Glutamatergic neuron (in vitro differentiated cells): ENCODE results near the gene KIAA1217. TPM values are rescaled to one million over a fixed set of nuclear protein-coding genes. Genes with fewer than 3 reads are reported as not detected.

ENCODE experiments used
- DNase-seq: peaks from one replicate; pipeline ENCODE4 v3.0.0; 2022
- H3K27ac Mint-ChIP-seq: one replicate; pipeline ENCODE4 v1.8.0; 2020; ENCODE audit warnings: mild to moderate bottlenecking, mixed read lengths, inconsistent platforms; ENCODE audit not compliant: unreplicated experiment
- H3K27me3 Mint-ChIP-seq: one replicate; pipeline ENCODE4 v1.8.0; 2020; ENCODE audit warnings: mild to moderate bottlenecking, moderate library complexity, mixed read lengths, inconsistent platforms; ENCODE audit not compliant: unreplicated experiment
- H3K36me3 Mint-ChIP-seq: one replicate; pipeline ENCODE4 v1.8.0; 2020; ENCODE audit warnings: mild to moderate bottlenecking, mixed read lengths, inconsistent platforms; ENCODE audit not compliant: unreplicated experiment
- H3K4me1 Mint-ChIP-seq: one replicate; pipeline ENCODE4 v1.8.0; 2020; ENCODE audit warnings: mild to moderate bottlenecking, low read depth, mixed read lengths, inconsistent platforms; ENCODE audit not compliant: unreplicated experiment
- H3K4me3 Mint-ChIP-seq: one replicate; pipeline ENCODE4 v1.8.0; 2020; ENCODE audit warnings: mild to moderate bottlenecking, mixed read lengths, inconsistent platforms; ENCODE audit not compliant: unreplicated experiment
- H3K9me3 Mint-ChIP-seq: one replicate; pipeline ENCODE4 v1.8.0; 2020; ENCODE audit warnings: mild to moderate bottlenecking, moderate library complexity, mixed read lengths, inconsistent platforms; ENCODE audit not compliant: unreplicated experiment
- CTCF ChIP-seq: fragments of 200-600 bp; sonication (generic); IDR thresholded peaks from one replicate; pipeline ENCODE4 v1.5.0; 2021; ENCODE audit not compliant: partially characterized antibody, unreplicated experiment
- total RNA-seq: library from RNA; stranded (reverse); fragmentation: NEBNext Ultra II Directional; extraction: Animal tissue kit (Norgen Biotek cat#: 25700); gene quantifications from one replicate; pipeline ENCODE4 v1.2.1, GENCODE V29; 2021; ENCODE audit not compliant: unreplicated experiment

Gene KIAA1217
- total RNA-seq, 1 donor from 2014 or later = 4.4 TPM

GRCh38 chr10:24207341-24207740 lies 1.6 kb upstream of the KIAA1217 start:
- no peak for TF ChIP-seq CTCF
- no peaks in the 10 kb centered on the region for H3K36me3 Mint-ChIP-seq
- H3K27me3 Mint-ChIP-seq = no peaks in the 10 kb centered on the region
- peaks cover 13% of the 10 kb centered on the region for H3K4me1 Mint-ChIP-seq
- no peaks in the 10 kb centered on the region for H3K9me3 Mint-ChIP-seq
- no peak overlapping the region for H3K4me3 Mint-ChIP-seq
- peak overlapping the region; percentile 7 for H3K27ac Mint-ChIP-seq
- DNase-seq = no peak

DNA sequence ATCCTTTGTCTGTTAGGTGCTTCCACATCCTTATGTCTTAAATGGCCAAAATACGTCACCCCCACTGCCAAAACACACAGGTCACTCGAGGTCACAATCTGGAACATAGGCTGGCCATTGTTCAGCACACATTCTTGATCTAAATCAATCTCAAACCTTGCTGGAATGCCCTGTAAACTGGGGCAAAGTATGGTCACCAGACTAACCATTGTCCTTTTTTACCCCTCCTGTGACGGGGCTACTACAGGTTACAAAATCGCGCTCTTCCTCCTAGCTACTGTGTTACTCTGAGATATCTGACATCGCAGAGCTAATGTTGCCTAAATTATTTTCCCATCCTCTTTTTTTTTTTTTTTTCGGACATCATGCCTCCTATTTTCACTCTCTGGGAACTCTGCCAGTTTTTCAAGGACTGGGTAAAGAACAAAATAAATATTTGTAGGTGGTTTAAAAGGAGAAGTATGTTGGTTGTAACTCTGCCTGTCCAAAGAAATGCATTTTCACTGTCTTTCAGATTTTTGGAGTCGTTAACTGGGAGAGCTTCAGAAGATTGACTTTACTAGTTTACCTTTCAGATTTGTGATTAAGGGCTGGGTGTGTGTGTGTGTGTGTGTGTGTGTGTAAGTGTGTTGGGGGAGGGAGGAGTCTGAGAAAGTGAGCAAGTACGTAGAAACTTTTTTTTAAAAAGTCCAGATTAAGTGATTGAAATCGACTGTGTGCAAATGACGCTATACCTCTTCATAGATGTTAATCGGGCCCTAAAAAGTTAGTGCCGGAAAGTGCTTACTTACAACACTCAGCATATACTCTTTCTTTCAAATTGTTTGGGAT lies 942 bp upstream of the KIAA1217 start:
- Mint-ChIP-seq H3K36me3 (no peaks in the 10 kb centered on the region), H3K9me3 (no peaks in the 10 kb centered on the region), H3K27me3 (no peaks in the 10 kb centered on the region), H3K27ac (peak overlapping the region; percentile 4), H3K4me3 (peak overlapping the region; percentile 75), H3K4me1 (peaks cover 13% of the 10 kb centered on the region)
- TF ChIP-seq CTCF = no peak
- DNase-seq = no peak

DNA sequence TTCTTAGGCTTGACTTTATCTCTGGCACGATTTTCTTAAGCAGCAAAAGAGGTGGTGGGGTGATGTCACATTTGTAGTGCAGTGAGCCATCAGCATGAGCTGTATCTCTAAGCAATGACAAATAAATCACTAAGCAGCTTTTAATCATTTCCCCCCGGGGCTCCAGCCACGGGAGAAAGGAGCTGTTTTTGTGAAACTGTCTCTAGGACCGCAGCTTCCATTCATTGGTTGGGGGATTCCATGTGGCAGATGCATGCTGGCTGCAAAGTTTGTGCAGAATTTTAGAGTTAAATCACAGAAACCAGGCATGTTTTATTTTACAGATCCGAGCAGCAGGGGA lies 464 bp downstream of the KIAA1217 start:
- Mint-ChIP-seq H3K36me3 (no peaks in the 10 kb centered on the region), H3K4me1 (peaks cover 11% of the 10 kb centered on the region), H3K27ac (peak overlapping the region; percentile 59), H3K27me3 (no peaks in the 10 kb centered on the region), H3K9me3 (peaks cover 3% of the 10 kb centered on the region), H3K4me3 (peak overlapping the region; percentile 87)
- no peak for TF ChIP-seq CTCF
- peak; percentile 40 for DNase-seq

GRCh38 chr10:24209946-24210491 lies 1.1 kb downstream of the KIAA1217 start:
- H3K27ac Mint-ChIP-seq = peak overlapping the region; percentile 76
- H3K9me3 Mint-ChIP-seq = peaks cover 3% of the 10 kb centered on the region
- DNase-seq = no peak
- no peaks in the 10 kb centered on the region for H3K36me3 Mint-ChIP-seq
- H3K4me1 Mint-ChIP-seq = peaks cover 11% of the 10 kb centered on the region
- TF ChIP-seq CTCF = no peak
- peak overlapping the region; percentile 87 for H3K4me3 Mint-ChIP-seq
- H3K27me3 Mint-ChIP-seq = no peaks in the 10 kb centered on the region

DNA sequence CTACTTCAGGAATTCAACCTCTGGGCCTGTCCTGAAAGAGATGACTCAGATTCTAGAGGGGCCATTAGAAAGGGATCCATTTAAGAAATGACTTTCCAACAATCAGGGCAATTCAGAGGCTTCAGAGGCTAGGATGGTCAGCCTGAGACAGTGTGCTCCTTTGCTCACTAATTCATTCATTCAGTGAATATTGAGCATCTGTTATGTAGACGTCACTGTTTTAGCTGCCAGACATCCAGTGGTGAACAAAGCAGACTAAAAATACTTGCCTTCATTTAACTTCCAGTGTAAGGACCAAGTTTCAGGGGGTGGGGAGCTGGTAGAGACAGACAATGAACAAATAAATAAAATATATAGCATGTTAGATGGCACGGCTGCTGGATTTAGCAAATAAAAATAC lies 1.6 kb downstream of the KIAA1217 start:
- no peaks in the 10 kb centered on the region for H3K27me3 Mint-ChIP-seq
- no peak for TF ChIP-seq CTCF
- no peaks in the 10 kb centered on the region for H3K36me3 Mint-ChIP-seq
- peaks cover 3% of the 10 kb centered on the region for H3K9me3 Mint-ChIP-seq
- no peak overlapping the region for H3K4me3 Mint-ChIP-seq
- peaks cover 11% of the 10 kb centered on the region for H3K4me1 Mint-ChIP-seq
- peak overlapping the region; percentile 35 for H3K27ac Mint-ChIP-seq
- no peak for DNase-seq
